CD4-positive, alpha-beta T cell treated with Interleukin-12 subunit alpha and Interleukin-12 subunit beta, for 1 hour (primary cell): ENCODE results near the gene NOBOX.
"Not testable (repeated sequence)": the region's sequence is repeated elsewhere in the genome, so short reads cannot be mapped to it uniquely, and the experiment has no call there.

Experiments used
- DNase-seq: peaks from one replicate; pipeline ENCODE4 v3.0.0-alpha.2; 2020

The NOBOX gene

DNA sequence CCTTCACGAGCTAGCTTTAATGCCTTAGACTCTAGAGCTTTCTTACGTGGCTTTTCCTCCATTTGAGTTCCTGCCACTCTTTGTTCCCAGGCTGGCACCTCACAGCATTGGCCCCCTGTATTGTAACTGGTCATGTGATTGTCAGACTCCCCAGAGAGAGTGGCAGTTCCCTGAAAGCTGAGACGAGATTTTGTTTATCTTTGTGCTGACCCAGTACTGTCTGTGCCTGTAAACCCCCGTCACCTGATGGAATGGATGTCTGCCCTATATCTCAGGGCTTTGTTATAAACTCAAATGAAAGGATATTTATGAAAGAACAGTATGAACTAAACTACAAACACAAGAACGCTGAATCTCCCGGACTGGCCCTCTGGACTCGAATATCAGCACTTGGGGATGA, 13.0 kb downstream of the NOBOX start:
- DNase-seq: no peak

- no peak for DNase-seq
Observed at GRCh38 chr7:144388950-144389349, 14.5 kb downstream of the NOBOX start.

DNA sequence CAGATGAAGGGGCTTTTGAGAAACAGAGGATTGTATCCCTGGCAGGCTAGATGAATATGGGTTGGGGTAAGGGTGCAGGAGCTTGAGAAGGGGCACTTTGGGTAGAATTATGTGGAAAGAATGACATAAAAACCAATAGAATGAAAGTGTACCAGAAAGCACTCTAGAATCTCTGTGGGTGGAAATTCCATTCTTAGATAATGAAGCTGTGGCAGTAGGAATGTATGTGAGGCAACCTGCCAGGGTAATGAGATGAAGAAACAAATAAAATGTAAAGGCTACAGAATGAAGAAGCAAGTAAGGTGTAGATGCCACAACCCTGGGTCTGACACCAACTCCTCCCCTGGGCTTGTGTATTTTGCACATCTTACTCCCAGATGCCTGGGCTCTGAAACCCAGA, 16.8 kb downstream of the NOBOX start:
- no peak for DNase-seq

DNA sequence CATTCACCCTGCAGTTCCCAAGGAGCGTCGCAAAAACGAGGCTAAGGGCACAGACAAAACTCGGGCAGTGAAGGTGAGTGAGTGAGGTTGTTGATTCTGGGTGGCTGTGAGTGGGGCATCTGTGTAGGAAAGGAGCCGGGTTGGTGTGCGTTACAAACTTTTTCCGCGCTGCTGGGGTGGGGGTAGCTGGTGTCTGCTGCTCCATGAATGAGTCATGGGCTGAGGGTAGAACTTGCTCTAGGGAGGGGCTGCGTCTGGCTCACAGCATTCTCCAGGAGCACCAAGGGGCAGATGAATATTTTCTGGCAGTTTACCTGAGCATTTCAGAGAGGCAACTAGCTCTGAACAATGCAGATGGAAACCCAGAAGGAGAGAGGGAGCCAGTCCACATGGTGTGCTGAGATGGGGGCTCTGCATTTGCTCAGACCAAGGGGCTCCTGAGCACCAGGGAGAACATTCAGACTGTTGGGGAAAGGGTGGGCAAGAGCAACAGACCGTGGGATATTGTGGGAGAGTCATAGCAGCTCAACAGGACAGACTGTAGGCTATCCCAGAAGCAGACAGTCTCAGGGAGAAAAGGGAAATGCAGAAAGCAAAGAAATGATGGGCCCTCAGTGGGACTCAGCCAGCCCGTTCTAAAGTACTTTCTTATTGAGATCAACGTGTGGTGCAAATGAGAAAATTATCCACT, 18.8 kb downstream of the NOBOX start:
- DNase-seq: no peak

DNA sequence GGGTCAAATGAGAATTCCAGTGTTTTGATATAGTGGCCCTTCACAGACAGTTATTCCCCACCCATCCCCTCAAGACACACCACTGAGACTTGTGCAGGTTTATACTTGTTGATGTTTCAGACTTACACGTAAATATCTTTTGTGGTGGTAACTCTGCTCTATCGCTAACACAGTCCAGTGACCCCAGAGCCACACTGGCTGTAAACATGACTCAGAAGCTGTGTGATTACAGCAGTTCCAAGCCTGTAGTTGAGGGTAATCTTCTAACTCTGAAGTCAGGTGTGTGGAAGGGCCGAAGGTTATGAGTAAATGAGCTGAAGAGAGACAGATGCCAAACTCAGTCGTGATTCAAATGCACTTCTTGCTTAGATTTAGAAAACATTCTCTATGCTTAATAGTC, 19.4 kb downstream of the NOBOX start:
- DNase-seq: no peak

GRCh38 chr7:144379776-144380384, 23.6 kb downstream of the NOBOX start:
- DNase-seq: no peak

DNA sequence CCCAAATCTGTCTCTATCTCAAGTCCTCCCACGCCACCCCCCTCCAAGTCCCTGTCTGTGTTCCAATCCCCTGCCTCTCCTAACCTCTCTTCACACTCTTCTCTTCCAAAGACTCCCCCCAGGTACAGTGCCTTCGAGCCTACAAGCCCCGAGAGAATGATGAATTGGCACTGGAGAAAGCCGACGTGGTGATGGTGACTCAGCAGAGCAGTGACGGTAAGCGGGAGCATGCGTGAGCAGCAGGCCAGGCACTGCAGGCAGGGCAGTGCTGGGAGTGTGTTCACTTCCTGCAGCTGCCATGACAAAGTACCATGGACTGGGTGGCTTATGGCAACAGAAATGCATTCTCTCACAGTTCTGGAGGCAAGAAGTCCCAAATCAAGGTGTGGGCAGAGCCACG, 24.8 kb downstream of the NOBOX start:
- DNase-seq: no peak

- not testable (repeated sequence) for DNase-seq
Observed at GRCh38 chr7:144369221-144369620, 34.3 kb downstream of the NOBOX start.

- DNase-seq: not testable (repeated sequence)
Observed at GRCh38 chr7:144367250-144367649, 36.2 kb downstream of the NOBOX start.

GRCh38 chr7:144365523-144365922, 38.0 kb downstream of the NOBOX start:
- not testable (repeated sequence) for DNase-seq

GRCh38 chr7:144362061-144362460, 41.4 kb downstream of the NOBOX start:
- DNase-seq: not testable (repeated sequence)

DNA sequence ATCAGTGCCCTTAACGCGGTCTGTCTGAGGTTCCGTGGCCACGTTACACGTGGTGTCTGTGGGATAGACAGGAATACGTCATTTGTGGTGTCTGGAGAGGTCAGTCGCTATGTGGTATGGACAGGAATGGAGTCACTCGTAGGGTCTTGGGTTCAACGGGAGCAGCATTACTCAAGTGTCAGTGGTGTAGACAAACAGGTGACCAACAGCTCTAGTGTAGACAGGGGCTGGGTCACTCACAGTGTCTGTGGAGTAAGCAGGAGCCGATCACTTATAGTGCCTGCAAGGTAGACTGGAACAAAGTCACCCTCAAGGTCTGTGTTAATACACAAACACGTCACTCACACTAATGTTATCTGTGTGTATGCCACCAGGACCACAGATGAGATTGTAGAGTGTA, 46.6 kb downstream of the NOBOX start:
- not testable (repeated sequence) for DNase-seq

- not testable (repeated sequence) for DNase-seq
Observed at GRCh38 chr7:144356185-144356584, 47.3 kb downstream of the NOBOX start.

DNA sequence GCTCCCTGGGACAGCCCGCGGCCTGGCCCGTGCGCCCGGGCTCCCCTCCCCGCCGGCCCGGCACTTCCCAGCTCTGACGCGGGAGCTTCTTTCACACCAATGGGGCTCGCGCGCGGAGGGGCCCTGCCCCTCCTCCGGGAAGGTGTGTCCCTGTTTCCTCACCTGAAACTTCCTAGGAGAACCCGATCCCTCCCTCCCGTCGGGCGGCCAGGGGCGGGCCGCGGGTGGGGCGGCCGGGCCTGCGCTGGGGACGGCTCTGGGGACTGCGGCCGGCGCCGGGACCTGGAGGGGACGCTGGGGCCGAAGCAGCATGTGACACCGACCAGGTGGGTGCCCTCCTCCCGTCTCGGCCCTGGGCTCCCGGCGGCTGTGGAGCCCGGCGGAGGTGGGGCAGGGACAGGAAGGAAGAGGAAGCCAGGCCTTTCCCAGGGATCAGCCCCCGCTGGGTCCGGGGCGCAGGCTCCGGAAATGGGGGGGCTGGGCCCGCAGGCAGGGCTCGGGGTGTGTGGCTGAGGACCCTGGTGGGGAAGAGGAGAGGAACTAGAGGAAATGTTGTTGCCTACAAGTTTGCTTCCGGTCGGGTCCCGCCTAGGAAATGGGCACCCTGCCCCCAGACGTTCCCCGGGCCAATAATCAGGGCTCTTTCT, 48.2 kb downstream of the NOBOX start, which contains the start of gene ARHGEF5:
Gene ARHGEF5, plus strand, starts transcription at position 227 of the 647 bp plus-strand sequence. CDS start 7,268 bp downstream, outside the sequence.
- DNase-seq: not testable (repeated sequence)

- DNase-seq: not testable (repeated sequence)
Observed at GRCh38 chr7:144351667-144352066, 51.8 kb downstream of the NOBOX start.

- not testable (repeated sequence) for DNase-seq
Observed at GRCh38 chr7:144348625-144349024, 54.9 kb downstream of the NOBOX start.
